Stimulated activated memory B cell treated with anti-CD40 and anti-IgM and Interleukin-4, amounts not matched to agents 10 μg/mL and 1 μg/mL and 100 μg/mL, for 72 hours (primary cell): ENCODE data around the gene LRRC10B.

ENCODE experiments used
- ATAC-seq: fragments of 150-1000 bp; cut with Tn5 transposase; 2 replicates; pipeline ENCODE4 v1.10.0; 2021
- H3K27ac Mint-ChIP-seq: one replicate; pipeline ENCODE4 v1.8.0; 2022; ENCODE audit warnings: mild to moderate bottlenecking, mixed read lengths
- H3K27me3 Mint-ChIP-seq: one replicate; pipeline ENCODE4 v1.8.0; 2022; ENCODE audit warnings: mixed read lengths
- H3K36me3 Mint-ChIP-seq: one replicate; pipeline ENCODE4 v1.8.0; 2022; ENCODE audit warnings: mixed read lengths
- H3K4me1 Mint-ChIP-seq: one replicate; pipeline ENCODE4 v1.8.0; 2022; ENCODE audit warnings: mixed read lengths
- H3K4me3 Mint-ChIP-seq: one replicate; pipeline ENCODE4 v1.8.0; 2022; ENCODE audit warnings: mild to moderate bottlenecking, moderate library complexity, mixed read lengths
- H3K9me3 Mint-ChIP-seq: one replicate; pipeline ENCODE4 v1.8.0; 2022; ENCODE audit warnings: mixed read lengths

Gene LRRC10B

DNA sequence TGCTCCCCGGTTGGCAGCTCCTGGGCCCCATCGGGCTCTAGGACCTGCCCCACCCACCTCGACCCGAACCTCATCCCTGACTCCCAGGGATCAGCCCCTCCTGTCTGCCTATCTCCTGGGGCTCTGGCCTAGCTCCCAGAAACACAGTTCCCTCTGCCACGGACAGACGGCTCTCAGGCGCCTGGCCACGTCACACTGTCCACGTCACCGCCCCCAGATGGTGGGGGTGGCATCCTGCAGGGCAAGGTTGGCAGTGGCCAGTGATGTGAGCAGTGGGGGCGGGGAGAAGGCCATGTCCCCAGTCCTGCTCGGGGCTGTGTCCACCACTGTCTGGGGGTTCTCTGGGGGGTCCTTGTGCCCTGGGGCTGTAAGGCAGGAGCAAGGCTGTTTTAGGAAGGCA lies 43.1 kb downstream of the LRRC10B start:
- Mint-ChIP-seq H3K27ac (no peak overlapping the region), H3K27me3 (peaks cover 85% of the 10 kb centered on the region), H3K36me3 (no peaks in the 10 kb centered on the region), H3K4me1 (peaks cover 10% of the 10 kb centered on the region), H3K4me3 (no peak overlapping the region), H3K9me3 (no peaks in the 10 kb centered on the region)
- no peak for ATAC-seq

- Mint-ChIP-seq H3K4me3 (no peak overlapping the region), H3K36me3 (no peaks in the 10 kb centered on the region), H3K27me3 (peaks cover 85% of the 10 kb centered on the region), H3K27ac (no peak overlapping the region), H3K4me1 (peaks cover 10% of the 10 kb centered on the region), H3K9me3 (no peaks in the 10 kb centered on the region)
- ATAC-seq = no peak
Measured at GRCh38 chr11:61552108-61552635, 43.6 kb downstream of the LRRC10B start.

GRCh38 chr11:61553373-61554171 lies 45.0 kb downstream of the LRRC10B start:
- Mint-ChIP-seq H3K9me3 (no peaks in the 10 kb centered on the region), H3K27me3 (peaks cover 83% of the 10 kb centered on the region), H3K4me3 (no peak overlapping the region), H3K36me3 (no peaks in the 10 kb centered on the region), H3K27ac (no peak overlapping the region), H3K4me1 (peaks cover 10% of the 10 kb centered on the region)
- ATAC-seq = no peak

DNA sequence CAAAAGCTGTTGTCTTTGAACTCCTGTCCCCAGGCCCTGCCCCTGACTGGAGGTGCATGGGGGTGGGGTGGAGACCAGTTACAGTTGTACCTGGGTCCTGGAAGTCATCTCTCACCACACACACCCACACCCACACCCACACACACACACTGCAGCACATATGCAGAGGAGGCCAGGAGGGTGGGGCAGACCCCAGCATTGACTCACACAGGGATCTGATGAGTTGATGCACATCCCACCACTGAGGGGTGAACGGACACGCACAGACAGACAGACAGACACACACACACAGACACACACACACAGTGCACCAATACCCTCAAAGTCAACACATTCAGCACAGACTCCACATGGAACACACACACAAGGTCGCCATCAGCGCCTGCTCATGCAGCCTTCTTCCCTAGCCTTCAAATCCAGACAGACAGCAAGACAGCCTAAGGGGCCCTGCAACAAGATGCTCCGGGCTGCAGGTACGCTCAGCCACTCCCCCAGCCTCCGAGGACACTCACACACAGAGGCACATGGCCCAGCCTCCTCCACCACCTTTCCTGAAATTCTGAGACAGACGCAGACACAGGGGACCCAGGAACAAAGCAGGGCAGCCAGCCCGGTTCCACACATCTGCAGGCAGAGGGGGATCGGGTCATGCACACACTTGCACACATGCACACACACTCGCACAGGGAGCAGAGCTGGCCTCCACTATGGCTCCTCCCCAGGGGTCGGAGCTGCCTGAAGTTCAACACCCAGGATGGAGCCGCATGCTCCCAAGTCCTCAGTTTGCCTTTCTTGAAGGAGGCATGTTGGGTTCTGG lies 45.8 kb downstream of the LRRC10B start:
- no peaks in the 10 kb centered on the region for H3K9me3 Mint-ChIP-seq
- H3K36me3 Mint-ChIP-seq = no peaks in the 10 kb centered on the region
- H3K4me1 Mint-ChIP-seq = peaks cover 10% of the 10 kb centered on the region
- peaks cover 91% of the 10 kb centered on the region for H3K27me3 Mint-ChIP-seq
- H3K4me3 Mint-ChIP-seq = no peak overlapping the region
- H3K27ac Mint-ChIP-seq = no peak overlapping the region
- ATAC-seq = no peak

GRCh38 chr11:61555051-61555969 lies 46.8 kb downstream of the LRRC10B start:
- H3K4me1 Mint-ChIP-seq = peaks cover 10% of the 10 kb centered on the region
- no peaks in the 10 kb centered on the region for H3K36me3 Mint-ChIP-seq
- H3K4me3 Mint-ChIP-seq = no peak overlapping the region
- no peak for ATAC-seq
- H3K27me3 Mint-ChIP-seq = peaks cover 90% of the 10 kb centered on the region
- H3K9me3 Mint-ChIP-seq = no peaks in the 10 kb centered on the region
- H3K27ac Mint-ChIP-seq = no peak overlapping the region

- no peaks in the 10 kb centered on the region for H3K36me3 Mint-ChIP-seq
- H3K4me1 Mint-ChIP-seq = peaks cover 4% of the 10 kb centered on the region
- no peak overlapping the region for H3K4me3 Mint-ChIP-seq
- no peak overlapping the region for H3K27ac Mint-ChIP-seq
- ATAC-seq = no peak
- peaks cover 88% of the 10 kb centered on the region for H3K27me3 Mint-ChIP-seq
- H3K9me3 Mint-ChIP-seq = no peaks in the 10 kb centered on the region
Measured at GRCh38 chr11:61555978-61556377, 47.4 kb downstream of the LRRC10B start.

- Mint-ChIP-seq H3K36me3 (no peaks in the 10 kb centered on the region), H3K27ac (no peak overlapping the region), H3K27me3 (peaks cover 87% of the 10 kb centered on the region), H3K4me1 (no peaks in the 10 kb centered on the region), H3K9me3 (no peaks in the 10 kb centered on the region), H3K4me3 (no peak overlapping the region)
- ATAC-seq = no peak
Measured at GRCh38 chr11:61556621-61557020, 48.1 kb downstream of the LRRC10B start.
